CD1c-positive myeloid dendritic cell (primary cell): ENCODE data around the gene PIP5K1B.
"Not testable (repeated sequence)": the region's sequence is repeated elsewhere in the genome, so short reads cannot be mapped to it uniquely, and the experiment has no call there.

Experiments used
- DNase-seq: peaks from one replicate; pipeline ENCODE4 v3.0.0-alpha.2; 2016; ENCODE audit errors: extremely low spot score

The PIP5K1B gene

GRCh38 chr9:69027355-69028097 is 322.5 kb downstream of the PIP5K1B start:
- peak; percentile 65 for DNase-seq

DNA sequence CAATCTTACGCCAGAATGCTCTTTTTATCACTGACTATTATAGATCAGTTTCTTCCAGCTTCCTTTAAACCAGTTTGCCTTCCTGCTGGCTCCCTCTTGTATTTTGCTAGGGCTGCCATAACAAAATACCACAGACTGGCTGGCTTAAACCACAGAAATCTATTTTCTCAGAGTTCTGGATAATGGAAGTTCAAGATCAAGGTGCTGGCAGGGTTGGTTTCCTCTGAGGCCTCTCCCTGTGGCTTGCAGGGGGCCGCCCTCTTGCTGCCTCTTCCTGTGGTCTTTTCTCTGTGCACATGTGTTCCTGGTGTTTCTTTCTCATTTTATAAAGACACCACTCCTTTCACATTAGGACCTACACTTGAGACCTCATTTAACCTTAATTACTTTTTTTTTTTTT is 323.7 kb downstream of the PIP5K1B start:
- DNase-seq = no peak

- DNase-seq = no peak
Observed at GRCh38 chr9:69029535-69029934, 324.5 kb downstream of the PIP5K1B start.

DNA sequence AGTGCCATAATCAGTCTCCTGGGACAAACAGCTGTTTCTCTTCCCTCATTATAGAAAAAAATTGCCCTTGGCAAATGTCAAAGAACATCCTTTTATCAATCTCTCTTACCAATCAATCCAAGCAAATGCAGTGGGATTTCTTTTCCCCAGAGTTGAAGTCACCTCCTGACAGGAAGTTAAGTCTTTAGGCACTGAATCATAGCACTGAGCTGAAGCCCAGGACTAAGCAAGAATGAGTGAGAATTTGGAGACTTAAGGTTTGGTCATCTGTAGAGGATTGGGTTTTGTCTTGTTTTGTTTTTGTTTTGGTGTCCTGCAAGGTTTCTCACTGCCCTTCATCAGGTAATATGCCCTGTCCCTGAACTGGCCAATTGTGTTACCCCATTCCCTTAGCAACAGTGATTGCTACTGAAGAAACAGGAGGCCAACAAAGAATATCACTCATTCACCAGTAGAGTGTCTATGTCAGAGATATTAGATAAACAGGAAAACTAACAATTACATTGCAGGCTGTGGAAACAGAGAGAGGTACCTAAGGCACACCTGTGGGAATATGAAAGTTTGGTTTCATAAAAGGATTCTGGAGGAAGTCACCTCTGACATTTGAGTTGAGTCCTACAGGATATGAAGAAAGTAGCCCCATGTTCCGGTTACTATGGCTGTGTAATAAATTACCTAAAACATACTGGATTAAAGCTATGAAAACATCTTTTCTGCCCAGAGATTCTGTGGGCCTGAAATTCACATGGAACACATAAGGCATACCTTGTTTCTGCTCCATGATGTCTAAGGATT is 326.0 kb downstream of the PIP5K1B start:
- DNase-seq = no peak

DNA sequence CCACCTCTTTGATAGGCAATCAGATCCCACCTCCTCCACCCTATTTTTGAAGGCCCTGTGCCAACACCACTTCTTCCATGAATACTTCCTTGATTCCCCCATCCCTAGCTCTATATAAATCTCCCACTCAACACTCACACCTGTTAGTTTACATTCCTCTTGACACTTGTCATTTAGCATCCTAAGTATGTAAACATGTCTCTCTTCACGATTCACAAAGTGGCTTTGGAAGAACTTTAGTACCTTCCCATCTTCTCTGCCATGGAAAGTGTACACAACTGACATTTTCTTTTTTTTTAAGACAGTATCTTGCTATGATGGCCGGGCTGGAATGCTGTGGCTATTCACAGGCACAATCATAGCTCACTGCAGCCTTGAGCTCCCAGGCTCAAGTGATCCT is 329.0 kb downstream of the PIP5K1B start:
- no peak for DNase-seq

- DNase-seq = peak; percentile 87
Observed at GRCh38 chr9:69035438-69036308, 330.6 kb downstream of the PIP5K1B start, which contains the start of gene FXN. FXN (plus strand) TSS chr9:69035752; CDS start chr9:69035783, 31 bp downstream.

GRCh38 chr9:69036309-69036708 is 331.3 kb downstream of the PIP5K1B start:
- peak; percentile 43 for DNase-seq

GRCh38 chr9:69036799-69037198 is 331.8 kb downstream of the PIP5K1B start:
- DNase-seq = no peak

GRCh38 chr9:69040646-69041045 is 335.6 kb downstream of the PIP5K1B start:
- DNase-seq = no peak

GRCh38 chr9:69044240-69045219 is 339.5 kb downstream of the PIP5K1B start:
- DNase-seq = no peak

- no peak for DNase-seq
Observed at GRCh38 chr9:69045821-69046220, 340.8 kb downstream of the PIP5K1B start.

DNA sequence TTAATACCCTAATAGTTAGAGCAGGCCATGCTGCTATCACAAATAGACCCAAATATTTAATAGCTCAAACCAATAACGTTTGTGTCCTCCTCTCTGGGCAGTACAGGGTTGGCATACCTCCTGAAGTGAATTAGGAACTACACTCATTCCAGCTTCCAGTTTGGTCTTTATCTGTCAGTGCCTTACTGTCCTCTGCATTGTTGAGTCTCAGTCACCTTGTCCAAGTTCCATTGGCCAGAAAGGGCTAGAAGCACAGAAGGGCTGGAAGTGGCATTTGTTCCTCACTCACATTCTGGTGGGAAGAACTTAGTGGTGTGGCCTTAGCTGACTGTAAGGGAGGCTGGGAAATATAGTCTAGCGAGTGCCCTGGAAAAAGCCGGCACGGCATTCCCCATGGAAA is 341.7 kb downstream of the PIP5K1B start:
- DNase-seq = no peak

- DNase-seq = no peak
Observed at GRCh38 chr9:69047371-69047770, 342.3 kb downstream of the PIP5K1B start.

DNA sequence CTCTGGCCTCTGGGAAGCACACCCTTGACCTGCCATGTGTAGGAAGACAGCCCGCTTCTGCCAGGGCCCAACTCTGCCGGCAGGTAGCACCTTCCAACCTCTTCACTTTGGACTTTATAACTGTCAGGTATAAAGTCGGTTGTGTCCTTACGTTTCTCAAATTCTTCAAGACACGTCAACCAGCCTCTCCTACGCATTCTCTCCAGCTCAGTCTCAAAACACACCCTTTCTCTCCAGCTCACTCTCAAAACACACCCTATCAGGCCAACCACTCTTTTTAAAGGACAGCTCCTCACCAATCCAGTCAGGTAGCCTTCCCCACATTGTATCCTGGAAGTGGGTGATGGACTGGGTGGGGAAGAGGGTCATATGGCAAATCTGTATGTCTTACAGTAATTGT is 344.1 kb downstream of the PIP5K1B start:
- DNase-seq = no peak

DNA sequence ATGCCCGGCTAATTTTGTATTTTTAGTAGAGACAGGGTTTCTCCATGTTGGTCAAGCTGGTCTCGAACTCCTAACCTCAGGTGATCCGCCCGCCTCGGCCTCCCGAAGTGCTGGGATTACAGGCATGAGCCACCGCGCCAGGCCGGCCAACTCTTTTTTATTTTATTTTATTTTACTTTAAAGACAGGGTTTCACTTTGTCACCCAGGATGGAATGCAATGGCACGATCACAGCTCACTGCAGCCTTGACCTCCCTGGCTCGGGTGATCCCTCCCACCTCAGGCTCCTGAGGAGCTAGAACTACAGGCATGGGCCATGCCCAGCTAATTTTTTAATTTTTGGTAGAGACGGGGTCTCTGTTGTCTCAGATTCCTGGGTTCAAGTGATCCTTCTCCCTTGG is 345.9 kb downstream of the PIP5K1B start:
- DNase-seq = not testable (repeated sequence)

DNA sequence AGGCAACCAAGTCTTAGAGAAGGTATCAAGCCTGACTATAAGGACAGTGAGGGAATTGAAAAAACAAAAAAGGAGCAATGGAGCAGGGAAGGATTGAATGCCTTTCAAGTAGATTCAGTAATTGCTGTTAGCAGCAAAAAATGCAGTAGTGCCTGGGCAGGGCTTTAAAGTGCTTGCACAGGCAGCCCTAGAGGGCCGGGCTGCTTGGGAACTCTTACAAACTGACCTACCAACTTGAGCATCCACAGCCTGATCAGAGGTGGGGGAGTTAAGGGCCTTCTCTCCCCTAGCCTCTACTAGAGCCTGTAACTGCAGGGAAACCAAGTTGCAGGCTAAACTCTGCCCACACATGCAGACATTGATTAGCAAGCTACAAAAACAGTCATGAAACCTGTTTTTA is 349.9 kb downstream of the PIP5K1B start:
- no peak for DNase-seq

- DNase-seq = no peak
Observed at GRCh38 chr9:69056191-69056815, 351.3 kb downstream of the PIP5K1B start.

DNA sequence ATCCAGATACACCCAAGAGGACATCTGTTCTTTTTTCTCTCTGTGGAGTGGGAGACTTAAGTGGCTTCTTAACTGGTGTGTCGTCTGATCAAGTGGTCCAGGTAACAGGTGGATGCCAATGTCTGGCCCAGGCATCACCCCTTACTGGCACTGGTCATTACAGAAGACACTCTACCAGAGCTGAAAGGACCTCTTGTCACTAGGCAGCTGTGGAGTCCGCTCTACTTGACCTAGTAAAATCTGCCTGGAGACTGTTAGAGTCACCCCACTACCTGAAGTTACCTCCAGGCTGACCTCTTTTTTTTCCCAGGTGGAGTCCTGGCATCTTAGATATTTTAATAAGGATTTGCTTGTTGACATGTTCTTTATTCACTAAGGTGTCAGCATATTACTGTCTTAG is 353.1 kb downstream of the PIP5K1B start:
- no peak for DNase-seq
